T-helper 1 cell (primary cell): ENCODE results near the gene TAGLN2.
"Not testable (repeated sequence)": the region's sequence is repeated elsewhere in the genome, so short reads cannot be mapped to it uniquely, and the experiment has no call there.

Experiments
- DNase-seq, 5 donors: peaks; one replicate each; pipeline ENCODE4 v3.0.0-alpha.2; 2012 to 2020

TAGLN2 gene

GRCh38 chr1:159920651-159921050 is 4.7 kb downstream of the TAGLN2 start:
- DNase-seq: no peak

GRCh38 chr1:159920202-159920601 is 5.1 kb downstream of the TAGLN2 start:
- no peak for DNase-seq

GRCh38 chr1:159919236-159919865 is 6.0 kb downstream of the TAGLN2 start:
- no peak for DNase-seq

GRCh38 chr1:159918352-159919200 is 6.7 kb downstream of the TAGLN2 start:
- no peak for DNase-seq

- DNase-seq: no peak
Observed at GRCh38 chr1:159917533-159918351, 7.6 kb downstream of the TAGLN2 start.

- no peak for DNase-seq
Observed at GRCh38 chr1:159916242-159917051, 8.9 kb downstream of the TAGLN2 start.

GRCh38 chr1:159915571-159916241 is 9.6 kb downstream of the TAGLN2 start:
- DNase-seq: no peak

GRCh38 chr1:159914252-159915018 is 10.9 kb downstream of the TAGLN2 start:
- DNase-seq: no peak

GRCh38 chr1:159913451-159914192 is 11.7 kb downstream of the TAGLN2 start:
- DNase-seq: no peak

- DNase-seq: no peak
Observed at GRCh38 chr1:159911326-159912070, 13.8 kb downstream of the TAGLN2 start.

GRCh38 chr1:159908031-159908940 is 17.0 kb downstream of the TAGLN2 start:
- DNase-seq: no peak

GRCh38 chr1:159906960-159907359 is 18.3 kb downstream of the TAGLN2 start:
- no peak for DNase-seq

GRCh38 chr1:159904036-159904435 is 21.3 kb downstream of the TAGLN2 start:
- DNase-seq: not testable (repeated sequence)

- DNase-seq: no peak
Observed at GRCh38 chr1:159902541-159902940, 22.8 kb downstream of the TAGLN2 start.

- no peak for DNase-seq
Observed at GRCh38 chr1:159900755-159901360, 24.4 kb downstream of the TAGLN2 start.

- DNase-seq: no peak
Observed at GRCh38 chr1:159900086-159900680, 25.1 kb downstream of the TAGLN2 start, which contains the start of gene CFAP45. TSS of gene CFAP45 (minus strand) at chr1:159900165. CDS start at chr1:159900098, 67 bp downstream.

- DNase-seq: not testable (repeated sequence)
Observed at GRCh38 chr1:159899634-159900033, 25.7 kb downstream of the TAGLN2 start.
